IMR-90 (cell line): ENCODE measurements around the gene ITIH4. TPM values are rescaled to one million over a fixed set of nuclear protein-coding genes. Genes with fewer than 3 reads are reported as not detected.

Source experiments
- ATAC-seq: fragments of 200-7000 bp; cut with Tn5 transposase; 2 replicates; pipeline ENCODE4 v1.9.1; 2020; ENCODE audit warnings: low read depth, mild to moderate bottlenecking, moderate library complexity
- BruUV-seq: library from RNA; stranded (reverse); fragments of 400-500 nt; replicated peaks from 2 replicates; lab custom pipeline; 2021; lab: Mats Ljungman, UMichigan
- CTCF ChIA-PET: fragments of 300-600 bp; formaldehyde crosslinking; extraction: SDS; loops from one replicate; lab custom pipeline; 2021; ENCODE audit warnings: antibody characterized with exemption; lab: Yijun Ruan, JAX
- POLR2A ChIA-PET: fragments of 300-600 bp; sonication (Branson Sonifier 250); formaldehyde crosslinking; loops from one replicate; lab custom pipeline; 2022; ENCODE audit warnings: antibody characterized with exemption; ENCODE audit not compliant: unreplicated experiment; lab: Charles Lee
- DNase-seq: peaks from one replicate; pipeline ENCODE4 v3.0.0; 2013
- H2AFZ ChIP-seq: replicated peaks from 2 replicates; pipeline ENCODE3; 2013; ENCODE audit warnings: low read length, mild to moderate bottlenecking; ENCODE audit not compliant: poor library complexity
- H2AK5ac ChIP-seq: 2 replicates; pipeline ENCODE4 v1.6.1; 2013; ENCODE audit warnings: low read depth, low read length, inconsistent platforms
- H2AK9ac ChIP-seq: replicated peaks from 2 replicates; pipeline ENCODE3; 2013; ENCODE audit warnings: mild to moderate bottlenecking, low read depth, low read length, moderate library complexity; ENCODE audit not compliant: poor library complexity
- H2BK120ac ChIP-seq: 2 replicates; pipeline ENCODE4 v1.6.1; 2013; ENCODE audit warnings: low read depth, low read length, inconsistent platforms
- H2BK15ac ChIP-seq: 3 replicates; pipeline ENCODE4 v1.6.1; 2013; ENCODE audit warnings: low read depth, low read length, inconsistent platforms
- H2BK20ac ChIP-seq: 2 replicates; pipeline ENCODE4 v1.6.1; 2013; ENCODE audit warnings: low read depth, mild to moderate bottlenecking, inconsistent platforms, low read length, moderate library complexity
- H2BK5ac ChIP-seq: 2 replicates; pipeline ENCODE4 v1.6.1; 2013; ENCODE audit warnings: mild to moderate bottlenecking, low read depth, low read length, inconsistent platforms; ENCODE audit not compliant: poor library complexity, severe bottlenecking
- H3K14ac ChIP-seq: replicated peaks from 2 replicates; pipeline ENCODE4 v1.6.1; 2013; ENCODE audit warnings: low read depth, low read length, inconsistent platforms
- H3K18ac ChIP-seq: 2 replicates; pipeline ENCODE4 v1.6.1; 2013; ENCODE audit warnings: low read depth, low read length, control low read depth
- H3K23ac ChIP-seq: 2 replicates; pipeline ENCODE4 v1.6.1; 2013; ENCODE audit warnings: low read depth, low read length, inconsistent platforms
- H3K27ac ChIP-seq: 2 replicates; pipeline ENCODE4 v1.5.1; 2013; ENCODE audit warnings: mild to moderate bottlenecking, control low read depth, low read length; ENCODE audit not compliant: insufficient read depth
- H3K27me3 ChIP-seq: 2 replicates; pipeline ENCODE4 v1.6.1; 2013; ENCODE audit warnings: low read length; ENCODE audit not compliant: control insufficient read depth, insufficient read depth
- H3K36me3 ChIP-seq: 2 replicates; pipeline ENCODE4 v1.6.1; 2013; ENCODE audit warnings: low read length, mixed read lengths; ENCODE audit not compliant: control insufficient read depth, insufficient read depth
- H3K4ac ChIP-seq: 2 replicates; pipeline ENCODE4 v1.6.1; 2013; ENCODE audit warnings: low read depth, low read length, inconsistent platforms
- H3K4me1 ChIP-seq: 2 replicates; pipeline ENCODE4 v1.6.1; 2013; ENCODE audit warnings: low read length, mixed read lengths; ENCODE audit not compliant: control insufficient read depth, insufficient read depth
- H3K4me2 ChIP-seq: 2 replicates; pipeline ENCODE4 v1.6.1; 2013; ENCODE audit warnings: low read depth, mild to moderate bottlenecking, control low read depth, low read length, moderate library complexity
- H3K4me3 ChIP-seq: 2 replicates; pipeline ENCODE4 v1.5.1; 2013; ENCODE audit warnings: low read depth, mild to moderate bottlenecking, control low read depth, low read length, moderate library complexity; ENCODE audit not compliant: insufficient read depth
- H3K56ac ChIP-seq: 2 replicates; pipeline ENCODE4 v1.6.1; 2013; ENCODE audit warnings: low read length, inconsistent platforms; ENCODE audit not compliant: insufficient read depth; ENCODE audit errors: extremely low read depth
- H3K79me1 ChIP-seq, 2 experiments: 2 replicates each; pipeline ENCODE4 v1.6.1; 2013; ENCODE audit warnings: low read length in 2 of 2, inconsistent platforms in 1 of 2, low read depth in 1 of 2
- H3K9ac ChIP-seq: 2 replicates; pipeline ENCODE4 v1.6.1; 2013; ENCODE audit warnings: low read depth, low read length, control low read depth
- H3K9me1 ChIP-seq: 2 replicates; pipeline ENCODE4 v1.6.1; 2013; ENCODE audit warnings: low read length, inconsistent platforms; ENCODE audit not compliant: insufficient read depth
- H3K9me3 ChIP-seq: 2 replicates; pipeline ENCODE4 v1.6.1; 2013; ENCODE audit warnings: low read length; ENCODE audit not compliant: control insufficient read depth, insufficient read depth
- H4K20me1 ChIP-seq: 2 replicates; pipeline ENCODE4 v1.6.1; 2013; ENCODE audit warnings: low read length, inconsistent platforms; ENCODE audit not compliant: insufficient read depth
- H4K5ac ChIP-seq: 2 replicates; pipeline ENCODE4 v1.6.1; 2013; ENCODE audit warnings: mild to moderate bottlenecking, low read depth, low read length, control low read depth
- H4K8ac ChIP-seq, 2 experiments: 2 replicates each; pipeline ENCODE4 v1.6.1; 2013; ENCODE audit warnings: low read depth in 2 of 2, low read length in 2 of 2, control low read depth in 1 of 2, inconsistent platforms in 1 of 2
- H4K91ac ChIP-seq: 2 replicates; pipeline ENCODE4 v1.6.1; 2013; ENCODE audit warnings: low read depth, low read length, inconsistent platforms; ENCODE audit not compliant: insufficient read depth
- BHLHE40 ChIP-seq: fragments of 150-350 bp; IDR thresholded peaks from 2 replicates; pipeline ENCODE4 v1.6.1; 2016; ENCODE audit warnings: mild to moderate bottlenecking, low read depth, low read length
- CEBPB ChIP-seq: IDR thresholded peaks from 2 replicates; pipeline ENCODE4 v1.6.1; 2012; ENCODE audit warnings: low read depth, low read length, improper control_type of control experiment
- CHD1 ChIP-seq: IDR thresholded peaks from 2 replicates; pipeline ENCODE4 v1.6.1; 2012; ENCODE audit warnings: low read depth, low read length, improper control_type of control experiment
- FOS ChIP-seq: fragments of 150-350 bp; IDR thresholded peaks from 2 replicates; pipeline ENCODE4 v1.6.1; 2016; ENCODE audit warnings: low read depth, low read length
- MAFK ChIP-seq: IDR thresholded peaks from 2 replicates; pipeline ENCODE4 v1.6.1; 2012; ENCODE audit warnings: low read depth, low read length, improper control_type of control experiment
- MAZ ChIP-seq: IDR thresholded peaks from 2 replicates; pipeline ENCODE4 v1.6.1; 2012; ENCODE audit warnings: low read depth, mild to moderate bottlenecking, low read length, improper control_type of control experiment, moderate library complexity, borderline replicate concordance
- MXI1 ChIP-seq: IDR thresholded peaks from 2 replicates; pipeline ENCODE4 v1.6.1; 2012; ENCODE audit warnings: low read depth, mild to moderate bottlenecking, low read length, moderate library complexity, borderline replicate concordance
- NFE2L2 ChIP-seq: fragments of 150-350 bp; IDR thresholded peaks from 2 replicates; pipeline ENCODE4 v1.6.1; 2016; ENCODE audit warnings: low read depth, mild to moderate bottlenecking, low read length
- POLR2A ChIP-seq: IDR thresholded peaks from 2 replicates; pipeline ENCODE4 v1.6.1; 2012; ENCODE audit warnings: mild to moderate bottlenecking, low read depth, low read length
- RAD21 ChIP-seq: IDR thresholded peaks from 2 replicates; pipeline ENCODE4 v1.6.1; 2012; ENCODE audit warnings: low read length, improper control_type of control experiment
- RCOR1 ChIP-seq: IDR thresholded peaks from 2 replicates; pipeline ENCODE4 v1.6.1; 2012; ENCODE audit warnings: mild to moderate bottlenecking, low read length, improper control_type of control experiment; ENCODE audit not compliant: insufficient replicate concordance
- RFX5 ChIP-seq: IDR thresholded peaks from 2 replicates; pipeline ENCODE4 v1.8.0; 2012; ENCODE audit warnings: low read depth, mild to moderate bottlenecking, low read length, moderate library complexity
- SMC3 ChIP-seq: fragments of 150-350 bp; IDR thresholded peaks from 2 replicates; pipeline ENCODE4 v1.6.1; 2016; ENCODE audit warnings: low read depth, mild to moderate bottlenecking, antibody characterized with exemption, low read length, moderate library complexity
- WGBS, 2 experiments: methylation state at CpG; one replicate each; pipeline versions ENCODE4 v1.1.5 to v1.1.7; 2013; ENCODE audit warnings: missing lambda C conversion rate in 2 of 2; ENCODE audit not compliant: insufficient read length in 1 of 2; ENCODE audit errors: extremely low coverage in 2 of 2; 5-methylcytosine and 5-hydroxymethylcytosine counted together
- dilution Hi-C: fragments of 300-500 bp; cut with HindIII; formaldehyde crosslinking; loops from one replicate; pipeline ENCODE4 v1.14.3; 2018; ENCODE audit warnings: low sequenced_read_pairs; ENCODE audit not compliant: unreplicated experiment
- in situ Hi-C: fragments of 300-500 bp; cut with MboI; formaldehyde crosslinking; loops from 3 replicates; pipeline ENCODE4 v1.14.3; 2019; ENCODE audit warnings: low sequenced_read_pairs, inconsistent platforms, mixed read lengths
- intact Hi-C: fragments of 100-400 bp; cut with micrococcal nuclease; formaldehyde crosslinking; loops from 2 replicates; pipeline ENCODE4 v1.10.0; 2022
- polyA plus RNA-seq, 3 experiments: library from polyadenylated mRNA; depleted of rRNA; stranded (reverse); fragments of >200 nt; gene quantifications; 2 replicates each; pipeline ENCODE4 v1.2.3, GENCODE V29; 2012; ENCODE audit warnings: low replicate concordance in 1 of 3
- total RNA-seq: library from RNA; depleted of rRNA; stranded (reverse); fragments of >200 nt; gene quantifications from 2 replicates; pipeline ENCODE4 v1.2.3, GENCODE V29; 2012
- TF ChIP-seq, protein P1 (sequence below): fragments of 150-350 bp; IDR thresholded peaks from 2 replicates; pipeline ENCODE4 v1.6.1; 2016; ENCODE audit warnings: low read depth, mild to moderate bottlenecking, low read length, moderate library complexity, borderline replicate concordance
- TF ChIP-seq, protein P2 (sequence below): conservative IDR thresholded peaks from 2 replicates; pipeline ENCODE4 v1.5.1; 2012; ENCODE audit warnings: mild to moderate bottlenecking, low read depth, low read length, improper control_type of control experiment
- TF ChIP-seq, protein P3 (sequence below): fragments of 150-350 bp; IDR thresholded peaks from 2 replicates; pipeline ENCODE4 v1.6.1; 2017; ENCODE audit warnings: mild to moderate bottlenecking, antibody characterized with exemption, low read length, low read depth

ITIH4 gene
- total and polyA plus RNA-seq, 2 of the 4 experiments (the other 2 are of a cell fraction) = 0.26 to 0.36 TPM

DNA sequence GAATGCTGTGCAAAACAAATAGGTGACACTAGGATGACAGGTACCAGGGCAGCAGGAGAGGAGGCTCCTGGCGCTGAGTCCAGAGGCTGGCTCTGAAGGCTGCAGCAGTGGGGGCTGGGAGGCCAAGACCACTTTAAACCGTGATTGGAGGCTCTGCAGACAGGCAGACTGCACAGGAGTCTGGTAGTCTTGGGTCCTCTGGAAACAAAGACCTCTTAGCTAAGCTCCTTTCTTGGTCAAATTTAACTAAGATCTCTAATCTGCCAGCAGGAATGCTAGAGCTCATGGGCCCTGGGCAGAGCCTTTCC, 8.8 kb upstream of the ITIH4 start:
- Histone ChIP-seq H4K91ac (no peak overlapping the region), H3K27me3 (no peaks in the 10 kb centered on the region), H3K27ac (no peak overlapping the region), H3K9ac (no peak overlapping the region), H2AFZ (no peak overlapping the region), H2BK15ac (no peak overlapping the region), H4K20me1 (no peaks in the 10 kb centered on the region; the same call in 1 of the 2 replicates), H3K18ac (no peak overlapping the region), H2AK5ac (no peak overlapping the region), H2AK9ac (no peak overlapping the region), H3K56ac (no peak overlapping the region), H3K4me2 (no peak overlapping the region), H4K5ac (no peak overlapping the region), H3K36me3 (peaks cover 17% of the 10 kb centered on the region; the same call in 1 of the 2 replicates), H2BK120ac (no peak overlapping the region), H3K14ac (no peak overlapping the region), H2BK20ac (no peak overlapping the region), H2BK5ac (no peak overlapping the region), H3K79me1 (no peaks in the 10 kb centered on the region), H3K4ac (no peak overlapping the region), H4K8ac (no peak overlapping the region), H3K4me1 (peaks cover 13% of the 10 kb centered on the region; the same call in 1 of the 2 replicates), H3K23ac (no peak overlapping the region), H3K9me3 (no peaks in the 10 kb centered on the region), H3K9me1 (peaks cover 16% of the 10 kb centered on the region; the same call in 1 of the 2 replicates), H3K4me3 (no peak overlapping the region)
- ChIA-PET CTCF (no interaction called here), POLR2A (interaction anchor here (0.6 kb wide), 1 partner anchor 57 kb away, joined by 4 read pairs; no protein-coding TSS in a partner anchor)
- dilution Hi-C loops (no loop called here), in situ Hi-C loops (no loop called here), intact Hi-C loops (no loop called here)
- WGBS, 2 experiments = 100% methylated on average over 1 of the region's 2 CpGs; no CpG with 5 or more reads in 1 of the 2 experiments
- TF ChIP-seq RCOR1 = no peak
- TF ChIP-seq RFX5 = no peak
- TF ChIP-seq MAZ = no peak
- no peak for TF ChIP-seq FOS
- TF ChIP-seq, protein P1, sequence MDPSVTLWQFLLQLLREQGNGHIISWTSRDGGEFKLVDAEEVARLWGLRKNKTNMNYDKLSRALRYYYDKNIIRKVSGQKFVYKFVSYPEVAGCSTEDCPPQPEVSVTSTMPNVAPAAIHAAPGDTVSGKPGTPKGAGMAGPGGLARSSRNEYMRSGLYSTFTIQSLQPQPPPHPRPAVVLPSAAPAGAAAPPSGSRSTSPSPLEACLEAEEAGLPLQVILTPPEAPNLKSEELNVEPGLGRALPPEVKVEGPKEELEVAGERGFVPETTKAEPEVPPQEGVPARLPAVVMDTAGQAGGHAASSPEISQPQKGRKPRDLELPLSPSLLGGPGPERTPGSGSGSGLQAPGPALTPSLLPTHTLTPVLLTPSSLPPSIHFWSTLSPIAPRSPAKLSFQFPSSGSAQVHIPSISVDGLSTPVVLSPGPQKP = no peak
- TF ChIP-seq, protein P2, sequence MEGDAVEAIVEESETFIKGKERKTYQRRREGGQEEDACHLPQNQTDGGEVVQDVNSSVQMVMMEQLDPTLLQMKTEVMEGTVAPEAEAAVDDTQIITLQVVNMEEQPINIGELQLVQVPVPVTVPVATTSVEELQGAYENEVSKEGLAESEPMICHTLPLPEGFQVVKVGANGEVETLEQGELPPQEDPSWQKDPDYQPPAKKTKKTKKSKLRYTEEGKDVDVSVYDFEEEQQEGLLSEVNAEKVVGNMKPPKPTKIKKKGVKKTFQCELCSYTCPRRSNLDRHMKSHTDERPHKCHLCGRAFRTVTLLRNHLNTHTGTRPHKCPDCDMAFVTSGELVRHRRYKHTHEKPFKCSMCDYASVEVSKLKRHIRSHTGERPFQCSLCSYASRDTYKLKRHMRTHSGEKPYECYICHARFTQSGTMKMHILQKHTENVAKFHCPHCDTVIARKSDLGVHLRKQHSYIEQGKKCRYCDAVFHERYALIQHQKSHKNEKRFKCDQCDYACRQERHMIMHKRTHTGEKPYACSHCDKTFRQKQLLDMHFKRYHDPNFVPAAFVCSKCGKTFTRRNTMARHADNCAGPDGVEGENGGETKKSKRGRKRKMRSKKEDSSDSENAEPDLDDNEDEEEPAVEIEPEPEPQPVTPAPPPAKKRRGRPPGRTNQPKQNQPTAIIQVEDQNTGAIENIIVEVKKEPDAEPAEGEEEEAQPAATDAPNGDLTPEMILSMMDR = no peak
- no peak for TF ChIP-seq SMC3
- TF ChIP-seq, protein P3, sequence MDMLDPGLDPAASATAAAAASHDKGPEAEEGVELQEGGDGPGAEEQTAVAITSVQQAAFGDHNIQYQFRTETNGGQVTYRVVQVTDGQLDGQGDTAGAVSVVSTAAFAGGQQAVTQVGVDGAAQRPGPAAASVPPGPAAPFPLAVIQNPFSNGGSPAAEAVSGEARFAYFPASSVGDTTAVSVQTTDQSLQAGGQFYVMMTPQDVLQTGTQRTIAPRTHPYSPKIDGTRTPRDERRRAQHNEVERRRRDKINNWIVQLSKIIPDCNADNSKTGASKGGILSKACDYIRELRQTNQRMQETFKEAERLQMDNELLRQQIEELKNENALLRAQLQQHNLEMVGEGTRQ = no peak
- no peak for TF ChIP-seq CEBPB
- no peak for TF ChIP-seq MXI1
- TF ChIP-seq NFE2L2 = no peak
- no peak for TF ChIP-seq RAD21
- no peak for TF ChIP-seq BHLHE40
- TF ChIP-seq MAFK = no peak
- no peak for TF ChIP-seq POLR2A
- TF ChIP-seq CHD1 = no peak
- no TSS peak for BruUV-seq
- no peak for DNase-seq
- no peak for ATAC-seq
